Uterus (tissue), 4 donors: Measurements from ENCODE around the gene CABP7. TPM values are rescaled to one million over a fixed set of nuclear protein-coding genes. Genes with fewer than 3 reads are reported as not detected.

Experiments
- DNase-seq, 2 donors: peaks; one replicate each; pipeline ENCODE4 v3.0.0-alpha.2; 2019 to 2020
- H3K27ac ChIP-seq, 2 donors: fragments of 200-600 bp; sonication (generic); 1 replicate in 1 of 2; 2 replicates in 1 of 2; pipeline ENCODE4 v1.5.1; 2016 to 2018
- H3K27me3 ChIP-seq, 2 donors: fragments of 200-600 bp; sonication (generic); one replicate each; pipeline ENCODE4 v1.5.1; 2018 to 2019; ENCODE audit warnings: control low read depth in 1 of 2
- H3K36me3 ChIP-seq, 2 donors: fragments of 200-600 bp; sonication (generic); one replicate each; pipeline ENCODE4 v1.5.1; 2019; ENCODE audit warnings: control low read depth in 1 of 2
- H3K4me1 ChIP-seq, 2 donors: fragments of 200-600 bp; sonication (generic); one replicate each; pipeline ENCODE4 v1.5.1; 2018 to 2019; ENCODE audit warnings: control low read depth in 1 of 2
- H3K4me3 ChIP-seq, 2 donors: fragments of 200-600 bp; sonication (generic); 1 replicate in 1 of 2; 2 replicates in 1 of 2; pipeline ENCODE4 v1.5.1; 2018 to 2019; ENCODE audit warnings: mild to moderate bottlenecking in 1 of 2
- H3K9me3 ChIP-seq, 2 donors: fragments of 200-600 bp; sonication (generic); one replicate each; pipeline ENCODE4 v1.5.1; 2019; ENCODE audit warnings: control low read depth in 1 of 2
- CTCF ChIP-seq, 4 experiments: fragments of 200-600 bp in 2 of 4; fragments of 450-650 bp in 2 of 4; sonication (generic) in 2 of 4; IDR thresholded peaks; one replicate each; pipeline ENCODE4 v1.5.1; 2016 to 2019; ENCODE audit warnings: antibody characterized with exemption in 4 of 4, mild to moderate bottlenecking in 2 of 4, moderate library complexity in 1 of 4
- POLR2A ChIP-seq, 2 donors: fragments of 450-650 bp; IDR thresholded peaks; one replicate each; pipeline ENCODE4 v1.6.1; 2016; ENCODE audit warnings: antibody characterized with exemption in 2 of 2, mild to moderate bottlenecking in 1 of 2, moderate library complexity in 1 of 2
- intact Hi-C: fragments of 100-400 bp; cut with DNase I; formaldehyde crosslinking; loops from one replicate; pipeline ENCODE4 v1.15.1; 2023; ENCODE audit warnings: low total_unique reads
- total RNA-seq, 4 donors: library from RNA; depleted of rRNA in 3 of 4; stranded (reverse); fragments of >200 nt in 3 of 4; gene quantifications; one replicate each; pipeline versions ENCODE4 v1.1.0 to v1.2.4, GENCODE V29; 2014 to 2023
- donor health status: DM: yes; HTN: yes; CAD: no.

Gene CABP7
- total RNA-seq, 4 donors from 2014 or later: 0.14 TPM; not detected in 3

DNA sequence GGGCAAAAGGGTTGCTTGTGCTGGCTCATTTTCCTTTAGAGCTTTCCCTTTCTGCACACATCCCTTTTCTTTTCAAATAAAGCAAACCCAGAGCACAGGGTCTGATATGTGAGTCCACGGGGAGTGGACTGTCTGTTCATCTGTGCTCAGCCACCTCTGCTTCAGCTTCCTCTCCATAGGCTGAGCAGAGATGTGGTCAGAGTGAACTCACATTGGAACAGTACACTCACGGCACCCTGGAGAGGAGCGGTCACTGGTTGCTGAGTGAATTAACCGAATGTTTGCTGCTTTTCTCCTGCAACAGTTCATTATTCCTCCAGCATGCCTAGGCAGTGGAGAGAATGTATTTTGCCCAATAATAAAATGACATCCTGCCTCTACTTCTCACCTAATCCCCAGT is 36.3 kb upstream of the CABP7 start:
- H3K9me3 ChIP-seq: no peaks in the 10 kb centered on the region
- TF ChIP-seq POLR2A (IDR thresholded peaks at IDR 0.05): no peak
- no peak for TF ChIP-seq CTCF (IDR thresholded peaks at IDR 0.05)
- H3K27me3 ChIP-seq: no peaks in the 10 kb centered on the region
- H3K4me1 ChIP-seq: no peaks in the 10 kb centered on the region
- H3K36me3 ChIP-seq: no peaks in the 10 kb centered on the region
- no peak for DNase-seq
- intact Hi-C loops: no loop called here
- no peak overlapping the region for H3K4me3 ChIP-seq
- no peak overlapping the region for H3K27ac ChIP-seq

GRCh38 chr22:29684244-29684643 is 35.6 kb upstream of the CABP7 start:
- Histone ChIP-seq H3K36me3 (no peaks in the 10 kb centered on the region), H3K27me3 (no peaks in the 10 kb centered on the region), H3K4me3 (no peak overlapping the region), H3K4me1 (no peaks in the 10 kb centered on the region), H3K27ac (no peak overlapping the region), H3K9me3 (no peaks in the 10 kb centered on the region)
- intact Hi-C loops: no loop called here
- no peak for DNase-seq
- TF ChIP-seq CTCF (IDR thresholded peaks at IDR 0.05) (no peak), POLR2A (IDR thresholded peaks at IDR 0.05) (no peak)

GRCh38 chr22:29689206-29689879 is 30.5 kb upstream of the CABP7 start:
- intact Hi-C loops: no loop called here
- TF ChIP-seq CTCF (IDR thresholded peaks at IDR 0.05) (no peak), POLR2A (IDR thresholded peaks at IDR 0.05) (no peak)

DNA sequence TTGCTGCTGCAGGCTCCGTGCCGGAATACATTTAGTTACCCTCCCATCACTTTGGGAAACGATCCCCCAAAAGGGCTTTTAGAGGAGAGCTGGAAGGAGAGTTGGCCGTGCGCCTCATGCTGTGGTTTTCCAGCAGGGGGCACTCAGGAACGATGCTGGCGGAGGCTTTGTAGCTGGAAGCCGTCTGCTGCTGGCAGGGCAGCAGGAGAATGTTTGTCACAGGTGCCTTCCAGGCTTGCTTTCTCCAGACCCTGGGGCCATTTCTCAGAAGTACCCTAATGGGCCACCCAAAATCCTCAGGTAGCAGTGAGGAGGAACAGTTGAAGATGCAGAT is 30.0 kb upstream of the CABP7 start:
- H3K36me3 ChIP-seq: no peaks in the 10 kb centered on the region
- intact Hi-C loops: loop anchor here (10.0 kb wide), 1 partner anchor 395 kb away; the partner anchor contains the start of gene HORMAD2
- no peak overlapping the region for H3K4me3 ChIP-seq
- H3K4me1 ChIP-seq: no peaks in the 10 kb centered on the region
- no peaks in the 10 kb centered on the region for H3K27me3 ChIP-seq
- TF ChIP-seq CTCF (IDR thresholded peaks at IDR 0.05) (peak; percentile 27 to 51 (median 40)), POLR2A (IDR thresholded peaks at IDR 0.05) (no peak)
- peak; percentile 29 to 53 for DNase-seq
- no peak overlapping the region for H3K27ac ChIP-seq
- no peaks in the 10 kb centered on the region for H3K9me3 ChIP-seq

More at GRCh38 chr22:29689206-29689879, 30.5 kb upstream of the CABP7 start:
- Histone ChIP-seq H3K4me1 (no peaks in the 10 kb centered on the region), H3K27ac (no peak overlapping the region), H3K36me3 (no peaks in the 10 kb centered on the region), H3K4me3 (no peak overlapping the region), H3K9me3 (no peaks in the 10 kb centered on the region), H3K27me3 (no peaks in the 10 kb centered on the region)
- no peak for DNase-seq

GRCh38 chr22:29690476-29690875 is 29.3 kb upstream of the CABP7 start:
- H3K4me3 ChIP-seq: no peak overlapping the region
- H3K27ac ChIP-seq: no peak overlapping the region
- no peaks in the 10 kb centered on the region for H3K9me3 ChIP-seq
- intact Hi-C loops: loop anchor here (10.0 kb wide), 1 partner anchor 394 kb away; the partner anchor contains the start of gene HORMAD2
- H3K36me3 ChIP-seq: no peaks in the 10 kb centered on the region
- no peaks in the 10 kb centered on the region for H3K4me1 ChIP-seq
- no peak for TF ChIP-seq POLR2A (IDR thresholded peaks at IDR 0.05)
- no peak for TF ChIP-seq CTCF (IDR thresholded peaks at IDR 0.05)
- DNase-seq: no peak
- no peaks in the 10 kb centered on the region for H3K27me3 ChIP-seq
